ENCODE measurements around the gene TOPBP1. TPM values are rescaled to one million over a fixed set of nuclear protein-coding genes. Genes with fewer than 3 reads are reported as not detected.

TOPBP1 gene
- total and polyA plus RNA-seq, 8 donors: 5.8 to 13.0 (median 8.0) TPM

DNA sequence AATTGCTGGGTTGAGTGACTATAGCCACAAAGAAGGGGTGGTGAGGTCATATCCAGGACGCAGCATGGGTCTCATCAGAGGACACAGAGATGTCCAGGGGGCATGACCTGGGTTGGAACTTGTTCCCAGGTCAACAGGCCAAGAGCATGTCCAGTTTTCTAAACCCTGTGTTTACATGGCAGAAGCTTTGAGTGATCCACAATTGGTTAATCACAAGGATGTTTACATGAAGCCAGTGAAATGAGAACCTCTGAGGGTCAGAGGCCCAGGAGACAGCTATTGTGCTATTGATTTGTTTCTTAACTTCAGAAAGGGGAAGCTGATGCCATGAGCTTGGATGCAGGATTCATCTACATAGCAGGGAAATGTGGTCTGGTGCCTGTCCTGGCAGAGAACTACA is 42.2 kb upstream of the TOPBP1 start:
- WGBS, 2 donors: 77 to 88% methylated on average over 1 of the region's 1 CpG
- TF ChIP-seq, protein P1, sequence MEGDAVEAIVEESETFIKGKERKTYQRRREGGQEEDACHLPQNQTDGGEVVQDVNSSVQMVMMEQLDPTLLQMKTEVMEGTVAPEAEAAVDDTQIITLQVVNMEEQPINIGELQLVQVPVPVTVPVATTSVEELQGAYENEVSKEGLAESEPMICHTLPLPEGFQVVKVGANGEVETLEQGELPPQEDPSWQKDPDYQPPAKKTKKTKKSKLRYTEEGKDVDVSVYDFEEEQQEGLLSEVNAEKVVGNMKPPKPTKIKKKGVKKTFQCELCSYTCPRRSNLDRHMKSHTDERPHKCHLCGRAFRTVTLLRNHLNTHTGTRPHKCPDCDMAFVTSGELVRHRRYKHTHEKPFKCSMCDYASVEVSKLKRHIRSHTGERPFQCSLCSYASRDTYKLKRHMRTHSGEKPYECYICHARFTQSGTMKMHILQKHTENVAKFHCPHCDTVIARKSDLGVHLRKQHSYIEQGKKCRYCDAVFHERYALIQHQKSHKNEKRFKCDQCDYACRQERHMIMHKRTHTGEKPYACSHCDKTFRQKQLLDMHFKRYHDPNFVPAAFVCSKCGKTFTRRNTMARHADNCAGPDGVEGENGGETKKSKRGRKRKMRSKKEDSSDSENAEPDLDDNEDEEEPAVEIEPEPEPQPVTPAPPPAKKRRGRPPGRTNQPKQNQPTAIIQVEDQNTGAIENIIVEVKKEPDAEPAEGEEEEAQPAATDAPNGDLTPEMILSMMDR (IDR thresholded peaks at IDR 0.05): no peak
- no peak for ATAC-seq

GRCh38 chr3:133701435-133702358 is 40.0 kb upstream of the TOPBP1 start:
- no peak for DNase-seq
- 88 to 94% methylated on average over 7 of the region's 7 CpGs for WGBS, 2 donors
- TF ChIP-seq, protein P1 (IDR thresholded peaks at IDR 0.05): no peak
- H3K9me3 ChIP-seq: no peaks in the 10 kb centered on the region
- intact Hi-C loops (cut with DNase I): no loop called here
- H3K4me3 ChIP-seq: no peak overlapping the region
- ATAC-seq: no peak
- no peaks in the 10 kb centered on the region for H3K27me3 ChIP-seq
- no peaks in the 10 kb centered on the region for H3K36me3 ChIP-seq
- no peak for FAIRE-seq
- H3K4me1 ChIP-seq: no peaks in the 10 kb centered on the region
- no peak overlapping the region for H3K27ac ChIP-seq

More for the DNA sequence above, 42.2 kb upstream of the TOPBP1 start:
- intact Hi-C loops (cut with DNase I): no loop called here
- Histone ChIP-seq H3K27me3 (no peaks in the 10 kb centered on the region), H3K4me3 (no peak overlapping the region), H3K36me3 (no peaks in the 10 kb centered on the region), H3K9me3 (no peaks in the 10 kb centered on the region), H3K4me1 (no peaks in the 10 kb centered on the region), H3K27ac (no peak overlapping the region)
- DNase-seq (no peak), FAIRE-seq (no peak)

- WGBS, 2 donors: 82 to 84% methylated on average over 6 of the region's 6 CpGs
Measured at GRCh38 chr3:133700351-133700750, 38.6 kb upstream of the TOPBP1 start.

DNA sequence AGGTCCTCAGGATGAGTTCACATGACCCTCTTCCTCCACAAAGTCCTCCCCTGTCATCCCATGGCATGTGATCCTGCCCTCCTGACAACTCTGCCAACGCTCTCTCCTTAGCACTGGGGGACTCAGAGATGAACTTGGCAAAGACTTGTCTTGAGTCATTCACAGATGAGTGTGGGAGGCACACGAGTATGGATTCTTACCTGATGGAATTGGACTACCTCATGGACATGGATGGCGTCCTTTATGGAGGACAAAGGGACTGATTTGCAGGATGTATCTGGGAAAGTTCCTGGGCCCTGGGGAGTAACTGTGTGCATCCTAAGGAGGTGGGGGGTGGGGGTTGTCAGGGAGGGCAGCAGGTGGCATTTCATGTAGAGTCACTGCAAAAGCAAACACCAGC is 38.2 kb upstream of the TOPBP1 start:
- WGBS, 2 donors: 85 to 88% methylated on average over 3 of the region's 3 CpGs
- intact Hi-C loops (cut with DNase I): no loop called here

More at GRCh38 chr3:133700351-133700750, 38.6 kb upstream of the TOPBP1 start:
- intact Hi-C loops (cut with DNase I): no loop called here
- DNase-seq: no peak
- TF ChIP-seq, protein P1 (IDR thresholded peaks at IDR 0.05): no peak
- Histone ChIP-seq H3K9me3 (no peaks in the 10 kb centered on the region), H3K27ac (no peak overlapping the region), H3K27me3 (no peaks in the 10 kb centered on the region), H3K4me1 (no peaks in the 10 kb centered on the region), H3K4me3 (no peak overlapping the region), H3K36me3 (no peaks in the 10 kb centered on the region)
- no peak for FAIRE-seq
- ATAC-seq: no peak

More for the DNA sequence above, 38.2 kb upstream of the TOPBP1 start:
- no peaks in the 10 kb centered on the region for H3K9me3 ChIP-seq
- TF ChIP-seq, protein P1 (IDR thresholded peaks at IDR 0.05): no peak
- no peak overlapping the region for H3K4me3 ChIP-seq
- DNase-seq: no peak
- H3K27ac ChIP-seq: no peak overlapping the region
- no peaks in the 10 kb centered on the region for H3K36me3 ChIP-seq
- FAIRE-seq: no peak
- ATAC-seq: no peak
- no peaks in the 10 kb centered on the region for H3K4me1 ChIP-seq
- no peaks in the 10 kb centered on the region for H3K27me3 ChIP-seq

All from pancreas (tissue), 10 donors.